Esophagus (tissue), 2 donors: ENCODE measurements around the gene THOC6. TPM values are rescaled to one million over a fixed set of nuclear protein-coding genes. Genes with fewer than 3 reads are reported as not detected.

Experiments used
- H3K27ac ChIP-seq, 2 donors: one replicate each; pipeline ENCODE4 v1.5.1; 2013; ENCODE audit warnings: low read depth in 2 of 2, mild to moderate bottlenecking in 2 of 2, inconsistent platforms in 1 of 2, low read length in 1 of 2, moderate library complexity in 1 of 2
- H3K27me3 ChIP-seq, 2 donors: one replicate each; pipeline ENCODE4 v1.6.1; 2013; ENCODE audit warnings: low read length in 2 of 2, control low read depth in 1 of 2, mild to moderate bottlenecking in 1 of 2; ENCODE audit not compliant: insufficient read depth in 2 of 2, control insufficient read depth in 1 of 2
- H3K36me3 ChIP-seq, 2 donors: one replicate each; pipeline ENCODE4 v1.6.1; 2013; ENCODE audit warnings: low read length in 1 of 2; ENCODE audit not compliant: control insufficient read depth in 2 of 2, insufficient read depth in 2 of 2
- H3K4me1 ChIP-seq, 2 donors: one replicate each; pipeline ENCODE4 v1.6.1; 2013; ENCODE audit warnings: low read length in 1 of 2; ENCODE audit not compliant: control insufficient read depth in 2 of 2, insufficient read depth in 2 of 2
- H3K4me3 ChIP-seq, 2 donors: one replicate each; pipeline ENCODE4 v1.5.1; 2013; ENCODE audit warnings: low read length in 2 of 2, mild to moderate bottlenecking in 2 of 2, low read depth in 1 of 2, moderate library complexity in 1 of 2
- H3K9me3 ChIP-seq, 2 donors: one replicate each; pipeline ENCODE4 v1.6.1; 2013; ENCODE audit warnings: mild to moderate bottlenecking in 2 of 2, low read depth in 1 of 2, low read length in 1 of 2, moderate library complexity in 1 of 2; ENCODE audit not compliant: control insufficient read depth in 2 of 2, insufficient read depth in 1 of 2
- WGBS, 2 donors: extraction: QIAGEN DNeasy Blood & Tissue Kit; methylation state at CpG; one replicate each; pipeline ENCODE4 v1.1.7; 2013; 5-methylcytosine and 5-hydroxymethylcytosine counted together
- polyA plus RNA-seq, 2 donors: library from polyadenylated mRNA; stranded (reverse); fragments of 200-250 nt; gene quantifications; one replicate each; pipeline ENCODE4 v1.2.3, GENCODE V29; 2013
- donor health status: healthy with polysubstance abuse.
- donor health status: Bipolar disorder and iron deficiency.

THOC6 gene
- polyA plus RNA-seq, 2 donors: 24.3 to 37.2 TPM

GRCh38 chr16:3057181-3058138 is 33.6 kb downstream of the THOC6 start:
- Histone ChIP-seq H3K36me3 (peaks cover 0 to 5% of the 10 kb centered on the region in 2 donors), H3K27ac (no peak overlapping the region), H3K9me3 (no peaks in the 10 kb centered on the region), H3K4me1 (peaks cover 6 to 13% of the 10 kb centered on the region in 2 donors), H3K4me3 (peak overlapping the region in 1 of 2 donors; percentile 66), H3K27me3 (no peaks in the 10 kb centered on the region)
- 89 to 90% methylated on average over 22 of the region's 22 CpGs for WGBS, 2 donors

- Histone ChIP-seq H3K9me3 (no peaks in the 10 kb centered on the region), H3K27me3 (no peaks in the 10 kb centered on the region), H3K36me3 (peaks cover 0 to 5% of the 10 kb centered on the region in 2 donors), H3K4me3 (peak overlapping the region; percentile 66 to 77), H3K27ac (peak overlapping the region in 1 of 2 donors; percentile 73), H3K4me1 (peaks cover 6 to 13% of the 10 kb centered on the region in 2 donors)
- 7 to 9% methylated on average over 68 to 77 of the region's 77 CpGs for WGBS, 2 donors
Observed at GRCh38 chr16:3058139-3059030, 34.5 kb downstream of the THOC6 start.

GRCh38 chr16:3059041-3059722 is 35.3 kb downstream of the THOC6 start:
- Histone ChIP-seq H3K27ac (peak overlapping the region; percentile 63 to 73), H3K4me1 (peaks cover 6 to 13% of the 10 kb centered on the region in 2 donors), H3K9me3 (no peaks in the 10 kb centered on the region), H3K36me3 (peaks cover 0 to under 1% of the 10 kb centered on the region in 2 donors), H3K4me3 (peak overlapping the region; percentile 66 to 77), H3K27me3 (no peaks in the 10 kb centered on the region)
- 0 to 1% methylated on average over 50 to 67 of the region's 67 CpGs for WGBS, 2 donors

GRCh38 chr16:3059723-3060242 is 35.9 kb downstream of the THOC6 start:
- peak overlapping the region; percentile 58 to 66 for H3K27ac ChIP-seq
- WGBS, 2 donors: 56 to 58% methylated on average over 9 of the region's 9 CpGs
- peak overlapping the region; percentile 66 to 77 for H3K4me3 ChIP-seq
- H3K4me1 ChIP-seq: peaks cover 9 to 12% of the 10 kb centered on the region in 2 donors
- H3K27me3 ChIP-seq: no peaks in the 10 kb centered on the region
- H3K9me3 ChIP-seq: no peaks in the 10 kb centered on the region
- no peaks in the 10 kb centered on the region for H3K36me3 ChIP-seq

- no peaks in the 10 kb centered on the region for H3K27me3 ChIP-seq
- no peaks in the 10 kb centered on the region for H3K36me3 ChIP-seq
- H3K9me3 ChIP-seq: no peaks in the 10 kb centered on the region
- H3K4me3 ChIP-seq: no peak overlapping the region
- no peak overlapping the region for H3K27ac ChIP-seq
- peaks cover 8 to 14% of the 10 kb centered on the region in 2 donors for H3K4me1 ChIP-seq
- WGBS, 2 donors: 75 to 76% methylated on average over 14 of the region's 14 CpGs
Observed at GRCh38 chr16:3060339-3061127, 36.7 kb downstream of the THOC6 start.

- H3K4me1 ChIP-seq: peaks cover 4 to 14% of the 10 kb centered on the region in 2 donors
- H3K9me3 ChIP-seq: no peaks in the 10 kb centered on the region
- no peaks in the 10 kb centered on the region for H3K27me3 ChIP-seq
- H3K4me3 ChIP-seq: no peak overlapping the region
- 86 to 89% methylated on average over 6 of the region's 6 CpGs for WGBS, 2 donors
- no peaks in the 10 kb centered on the region for H3K36me3 ChIP-seq
- no peak overlapping the region for H3K27ac ChIP-seq
Observed at GRCh38 chr16:3062553-3062952, 38.7 kb downstream of the THOC6 start.

- H3K4me1 ChIP-seq: peaks cover 10 to 11% of the 10 kb centered on the region in 2 donors
- H3K36me3 ChIP-seq: no peaks in the 10 kb centered on the region
- 92 to 94% methylated on average over 8 of the region's 8 CpGs for WGBS, 2 donors
- H3K27ac ChIP-seq: no peak overlapping the region
- H3K27me3 ChIP-seq: no peaks in the 10 kb centered on the region
- no peaks in the 10 kb centered on the region for H3K9me3 ChIP-seq
- H3K4me3 ChIP-seq: no peak overlapping the region
Observed at GRCh38 chr16:3063625-3064386, 40.0 kb downstream of the THOC6 start.

GRCh38 chr16:3065069-3065741 is 41.4 kb downstream of the THOC6 start, which contains the start of gene IL32:
Gene IL32 (plus strand): TSS chr16:3065640. CDS start chr16:3065812, 172 bp downstream.
- no peaks in the 10 kb centered on the region for H3K9me3 ChIP-seq
- 27 to 40% methylated on average over 12 to 13 of the region's 13 CpGs for WGBS, 2 donors
- H3K27ac ChIP-seq: peak within 1 kb of the TSS; percentile 45 to 54

More at GRCh38 chr16:3065069-3065741, 41.4 kb downstream of the THOC6 start, which contains the start of gene IL32:
- Histone ChIP-seq H3K4me1 (peaks cover 4 to 10% of the 10 kb centered on the region in 2 donors), H3K27me3 (no peaks in the 10 kb centered on the region), H3K36me3 (no peaks in the 10 kb centered on the region), H3K4me3 (peak within 1 kb of the TSS; percentile 34 to 46)
